GM12878 (cell line): ENCODE data around the gene ADAMTS16. TPM values are rescaled to one million over a fixed set of nuclear protein-coding genes. Genes with fewer than 3 reads are reported as not detected.

Source experiments
- ATAC-seq: fragments of 200-7000 bp; cut with Tn5 transposase; 3 replicates; pipeline ENCODE4 v1.9.1; 2020; ENCODE audit warnings: mild to moderate bottlenecking, moderate library complexity
- BruUV-seq: library from RNA; stranded (reverse); fragments of 400-500 nt; replicated peaks from 2 replicates; lab custom pipeline; 2021; lab: Mats Ljungman, UMichigan
- CTCF ChIA-PET: fragments of 300-600 bp; sonication (Branson Sonifier 250); formaldehyde crosslinking; extraction: SDS; loops from one replicate; lab custom pipeline; 2021; ENCODE audit warnings: inconsistent platforms; lab: Yijun Ruan, JAX
- POLR2A ChIA-PET: fragments of 350-600 bp; formaldehyde crosslinking; extraction: SDS; loops from one replicate; lab custom pipeline; 2021; ENCODE audit warnings: inconsistent platforms; lab: Charles Lee
- RAD21 ChIA-PET: fragments of 300-600 bp; sonication (Branson Sonifier 250); formaldehyde crosslinking; loops from one replicate; lab custom pipeline; 2023; ENCODE audit warnings: antibody characterized with exemption; ENCODE audit not compliant: unreplicated experiment; lab: Charles Lee
- SMC1A ChIA-PET: fragments of 300-600 bp; sonication (Branson Sonifier 250); formaldehyde crosslinking; loops from one replicate; lab custom pipeline; 2023; ENCODE audit not compliant: unreplicated experiment, uncharacterized antibody; lab: Charles Lee
- DNase-seq: peaks from one replicate; pipeline ENCODE4 v3.0.0-alpha.2; 2011; ENCODE audit warnings: low read depth, low spot score
- FAIRE-seq: peaks from 3 replicates; lab custom pipeline; 2011; peaks lifted over from hg19 to GRCh38; lab: Jason Lieb, UNC
- H2AFZ ChIP-seq: 2 replicates; pipeline ENCODE4 v1.6.0; 2011; ENCODE audit warnings: low read depth, low read length, control low read depth; ENCODE audit not compliant: control insufficient read depth
- H3K27ac ChIP-seq: 2 replicates; pipeline ENCODE4 v1.5.1; 2011; ENCODE audit warnings: control low read depth; ENCODE audit not compliant: control insufficient read depth, insufficient read depth
- H3K27me3 ChIP-seq, 2 experiments: replicated peaks in 1 of 2; 2 replicates each; pipeline versions ENCODE4 v1.6.0 to v1.6.1; 2011; ENCODE audit warnings: low read length in 1 of 2; ENCODE audit not compliant: control insufficient read depth in 2 of 2, insufficient read depth in 2 of 2
- H3K36me3 ChIP-seq, 2 experiments: 2 replicates each; pipeline ENCODE4 v1.5.1; 2011; ENCODE audit warnings: low read length in 1 of 2; ENCODE audit not compliant: control insufficient read depth in 2 of 2, insufficient read depth in 2 of 2
- H3K4me1 ChIP-seq: 2 replicates; pipeline ENCODE4 v1.6.1; 2011; ENCODE audit warnings: mild to moderate bottlenecking, low read length, moderate library complexity, mixed read lengths; ENCODE audit not compliant: control insufficient read depth, insufficient read depth
- H3K4me2 ChIP-seq: 2 replicates; pipeline ENCODE4 v1.6.0; 2011; ENCODE audit warnings: control low read depth; ENCODE audit not compliant: control insufficient read depth, insufficient read depth
- H3K4me3 ChIP-seq: fragments of 200-600 bp; sonication (generic); 2 replicates; pipeline ENCODE4 v1.5.1; 2016
- H3K79me2 ChIP-seq: 2 replicates; pipeline ENCODE4 v1.6.0; 2011; ENCODE audit warnings: low read length; ENCODE audit not compliant: control insufficient read depth, insufficient read depth
- H3K9ac ChIP-seq: 2 replicates; pipeline ENCODE4 v1.8.0; 2011; ENCODE audit warnings: low read length, control low read depth, mixed read lengths; ENCODE audit not compliant: control insufficient read depth, insufficient read depth
- H3K9me3 ChIP-seq: replicated peaks from 3 replicates; pipeline ENCODE4 v1.5.1; 2011; ENCODE audit warnings: mild to moderate bottlenecking, low read length; ENCODE audit not compliant: control insufficient read depth, insufficient read depth
- H4K20me1 ChIP-seq: 2 replicates; pipeline ENCODE4 v1.6.0; 2011; ENCODE audit not compliant: control insufficient read depth, insufficient read depth
- BCLAF1 ChIP-seq: fragments of 450-650 bp; IDR thresholded peaks from 2 replicates; pipeline ENCODE4 v1.6.1; 2017; ENCODE audit warnings: antibody characterized with exemption, mild to moderate bottlenecking, moderate library complexity
- CBX5 ChIP-seq: sonication (generic); IDR thresholded peaks from 2 replicates; pipeline ENCODE4 v1.6.1; 2016; ENCODE audit warnings: low read depth, moderate library complexity, mild to moderate bottlenecking, inconsistent platforms
- CEBPZ ChIP-seq: fragments of 150-350 bp; IDR thresholded peaks from 2 replicates; pipeline ENCODE4 v1.6.1; 2016; ENCODE audit warnings: low read depth, low read length
- CUX1 ChIP-seq: IDR thresholded peaks from 2 replicates; pipeline ENCODE4 v1.6.1; 2012; ENCODE audit warnings: improper control_type of control experiment, low read depth, low read length; ENCODE audit not compliant: insufficient replicate concordance
- MLLT1 ChIP-seq: fragments of 450-650 bp; IDR thresholded peaks from 2 replicates; pipeline ENCODE4 v1.6.1; 2016; ENCODE audit warnings: mild to moderate bottlenecking
- RELB ChIP-seq: fragments of 450-650 bp; IDR thresholded peaks from 2 replicates; pipeline ENCODE4 v1.6.1; 2017; ENCODE audit warnings: low read depth, mild to moderate bottlenecking, moderate library complexity
- SMAD1 ChIP-seq: fragments of 450-650 bp; IDR thresholded peaks from 2 replicates; pipeline ENCODE4 v1.6.1; 2018; ENCODE audit warnings: mild to moderate bottlenecking, low read depth; ENCODE audit not compliant: partially characterized antibody
- ZNF24 ChIP-seq: fragments of 450-650 bp; IDR thresholded peaks from 2 replicates; pipeline ENCODE4 v1.6.1; 2017; ENCODE audit warnings: antibody characterized with exemption, mild to moderate bottlenecking
- ZNF622 ChIP-seq: fragments of 450-650 bp; IDR thresholded peaks from 2 replicates; pipeline ENCODE4 v1.6.1; 2017; ENCODE audit warnings: mild to moderate bottlenecking, inconsistent platforms
- WGBS: methylation state at CpG from one replicate; pipeline ENCODE4 v1.1.6; 2016; ENCODE audit warnings: low lambda C conversion rate; ENCODE audit not compliant: insufficient replicate concordance, insufficient coverage; ENCODE audit errors: missing lambda C conversion rate; 5-methylcytosine and 5-hydroxymethylcytosine counted together
- in situ Hi-C: fragments of 300-500 bp; cut with MboI; formaldehyde crosslinking; loops from 9 replicates; pipeline ENCODE4 v1.14.3; 2018; ENCODE audit warnings: mixed read lengths
- intact Hi-C: fragments of 100-400 bp; cut with micrococcal nuclease; formaldehyde crosslinking; loops from one replicate; pipeline ENCODE4 v1.14.2; 2022; ENCODE audit not compliant: unreplicated experiment
- polyA plus RNA-seq, 11 experiments: library from polyadenylated mRNA; depleted of rRNA in 4 of 11; unstranded in 6 of 11; stranded (reverse) in 5 of 11; fragments of >200 nt; fragmentation: Nextera tagmentation in 4 of 11; fragmentation: Illumina TruSeq in 1 of 11; extraction: Ambion mirVana in 4 of 11; extraction: Trizol in 1 of 11; gene quantifications; 1 replicate in 1 of 11; 2 replicates in 10 of 11; pipeline versions ENCODE4 v1.2.1 to v1.2.3, GENCODE V29; 2011 to 2016; ENCODE audit warnings: inconsistent platforms in 2 of 11, missing spikeins in 2 of 11, low read depth in 1 of 11
- total RNA-seq, 4 experiments: library from RNA; depleted of rRNA in 3 of 4; stranded (reverse); fragments of >200 nt in 3 of 4; fragmentation: Illumina TruSeq in 1 of 4; extraction: Trizol in 1 of 4; gene quantifications; 2 replicates each; pipeline versions ENCODE4 v1.2.1 to v1.2.3, GENCODE V29; 2013 to 2021

Gene ADAMTS16
- total and polyA plus RNA-seq, 10 of the 15 experiments (the other 5 are each of a cell fraction or from before 2014, with no cell fraction given) = 0.04 TPM; not detected in 9

GRCh38 chr5:5273976-5274375, 133.8 kb downstream of the ADAMTS16 start:
- Histone ChIP-seq H3K27me3 (no peaks in the 10 kb centered on the region), H3K9ac (no peak overlapping the region), H3K27ac (no peak overlapping the region), H3K36me3 (no peaks in the 10 kb centered on the region), H3K4me3 (no peak overlapping the region), H3K79me2 (no peaks in the 10 kb centered on the region), H3K4me1 (no peaks in the 10 kb centered on the region), H2AFZ (no peak overlapping the region), H4K20me1 (no peaks in the 10 kb centered on the region), H3K4me2 (no peak overlapping the region), H3K9me3 (no peaks in the 10 kb centered on the region)
- no peak for ATAC-seq
- WGBS = 33% methylated on average over 5 of the region's 5 CpGs
- ChIA-PET CTCF (no interaction called here), RAD21 (no interaction called here), SMC1A (no interaction called here), POLR2A (no interaction called here)
- FAIRE-seq = no peak
- intact Hi-C loops (no loop called here), in situ Hi-C loops (no loop called here)
- no TSS peak for BruUV-seq
- no peak for DNase-seq
- no peak for TF ChIP-seq SMAD1
- no peak for TF ChIP-seq CUX1
- no peak for TF ChIP-seq CEBPZ
- no peak for TF ChIP-seq ZNF622
- no peak for TF ChIP-seq MLLT1
- no peak for TF ChIP-seq ZNF24
- TF ChIP-seq BCLAF1 = no peak
- no peak for TF ChIP-seq CBX5
- no peak for TF ChIP-seq RELB
